ENCODE data around the gene TIMP3. TPM values are rescaled to one million over a fixed set of nuclear protein-coding genes. Genes with fewer than 3 reads are reported as not detected.
"Not testable (repeated sequence)": the region's sequence is repeated elsewhere in the genome, so short reads cannot be mapped to it uniquely, and the experiment has no call there.

TIMP3 gene
- total RNA-seq, 1 experiment from 2014 or later = 14.1 TPM

DNA sequence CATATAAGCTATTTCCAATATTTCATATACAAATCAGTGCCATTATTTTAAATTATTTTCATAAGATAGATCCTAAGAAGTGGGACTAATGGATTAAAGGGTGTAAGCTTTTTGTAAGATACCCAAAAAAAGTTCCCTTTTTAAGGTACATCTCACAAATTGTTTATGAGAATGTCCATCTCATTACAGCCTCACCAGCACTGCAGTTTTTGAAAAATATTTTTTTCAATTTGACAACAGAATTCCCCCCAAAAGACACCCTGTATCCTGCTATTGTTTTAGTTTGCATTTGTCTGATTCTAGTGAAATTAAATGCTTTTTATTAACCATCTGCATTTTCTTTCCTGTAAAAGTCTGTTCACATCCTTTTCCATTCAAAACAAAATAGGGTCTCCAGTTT is 69.0 kb downstream of the TIMP3 start:
- ChIA-PET POLR2A (ENCODE audit: low non-redundant PET) (no interaction called here), CTCF (no interaction called here)
- Histone ChIP-seq H3K27me3 (replicated peaks; ENCODE audit: insufficient read depth, low read depth, low read length, poor library complexity) (no peaks in the 10 kb centered on the region), H3K36me3 (ENCODE audit: insufficient read depth, low read length, poor library complexity, severe bottlenecking) (no peaks in the 10 kb centered on the region), H3K9me3 (ENCODE audit: low read depth, low read length, poor library complexity, severe bottlenecking) (no peaks in the 10 kb centered on the region), H3K4me3 (ENCODE audit: low read depth, low read length, poor library complexity, severe bottlenecking) (no peak overlapping the region), H3K4me1 (ENCODE audit: insufficient read depth, low read length, poor library complexity, severe bottlenecking) (no peaks in the 10 kb centered on the region), H3K27ac (ENCODE audit: low read depth, low read length, poor library complexity, severe bottlenecking) (no peak overlapping the region)
- no TSS peak for BruUV-seq (replicated peaks)
- TF ChIP-seq CTCF (conservative IDR thresholded peaks at IDR 0.05; ENCODE audit: low read depth, low read length) = no peak
- no peak for TF ChIP-seq EZH2 (IDR thresholded peaks at IDR 0.05; ENCODE audit: borderline replicate concordance, low read depth, low read length, poor library complexity, severe bottlenecking)
- DNase-seq (ENCODE audit: low spot score) = no peak
- intact Hi-C loops (cut with micrococcal nuclease; ENCODE audit: unreplicated experiment) = no loop called here

GRCh38 chr22:32873604-32874003 is 72.1 kb downstream of the TIMP3 start:
- H3K4me3 ChIP-seq (ENCODE audit: low read depth, low read length, poor library complexity, severe bottlenecking); H3K4me1 ChIP-seq (ENCODE audit: insufficient read depth, low read length, poor library complexity, severe bottlenecking); DNase-seq (ENCODE audit: low spot score); H3K27me3 ChIP-seq (replicated peaks; ENCODE audit: insufficient read depth, low read depth, low read length, poor library complexity); BruUV-seq (replicated peaks); H3K9me3 ChIP-seq (ENCODE audit: low read depth, low read length, poor library complexity, severe bottlenecking); intact Hi-C loops (cut with micrococcal nuclease; ENCODE audit: unreplicated experiment); H3K36me3 ChIP-seq (ENCODE audit: insufficient read depth, low read length, poor library complexity, severe bottlenecking); CTCF ChIA-PET; H3K27ac ChIP-seq (ENCODE audit: low read depth, low read length, poor library complexity, severe bottlenecking); POLR2A ChIA-PET (ENCODE audit: low non-redundant PET): not testable (repeated sequence)

GRCh38 chr22:32874385-32874784 is 72.9 kb downstream of the TIMP3 start:
- Histone ChIP-seq H3K27me3 (replicated peaks; ENCODE audit: insufficient read depth, low read depth, low read length, poor library complexity) (no peaks in the 10 kb centered on the region), H3K27ac (ENCODE audit: low read depth, low read length, poor library complexity, severe bottlenecking) (no peak overlapping the region), H3K9me3 (ENCODE audit: low read depth, low read length, poor library complexity, severe bottlenecking) (no peaks in the 10 kb centered on the region), H3K4me1 (ENCODE audit: insufficient read depth, low read length, poor library complexity, severe bottlenecking) (no peaks in the 10 kb centered on the region), H3K4me3 (ENCODE audit: low read depth, low read length, poor library complexity, severe bottlenecking) (no peak overlapping the region), H3K36me3 (ENCODE audit: insufficient read depth, low read length, poor library complexity, severe bottlenecking) (no peaks in the 10 kb centered on the region)
- no peak for TF ChIP-seq EZH2 (IDR thresholded peaks at IDR 0.05; ENCODE audit: borderline replicate concordance, low read depth, low read length, poor library complexity, severe bottlenecking)
- no peak for TF ChIP-seq CTCF (conservative IDR thresholded peaks at IDR 0.05; ENCODE audit: low read depth, low read length)
- ChIA-PET CTCF (no interaction called here), POLR2A (ENCODE audit: low non-redundant PET) (no interaction called here)
- DNase-seq (ENCODE audit: low spot score) = no peak
- intact Hi-C loops (cut with micrococcal nuclease; ENCODE audit: unreplicated experiment) = no loop called here
- no TSS peak for BruUV-seq (replicated peaks)

GRCh38 chr22:32874976-32875375 is 73.5 kb downstream of the TIMP3 start:
- H3K27me3 ChIP-seq (replicated peaks; ENCODE audit: insufficient read depth, low read depth, low read length, poor library complexity) = no peaks in the 10 kb centered on the region
- no peak for DNase-seq (ENCODE audit: low spot score)
- no peaks in the 10 kb centered on the region for H3K36me3 ChIP-seq (ENCODE audit: insufficient read depth, low read length, poor library complexity, severe bottlenecking)
- H3K4me1 ChIP-seq (ENCODE audit: insufficient read depth, low read length, poor library complexity, severe bottlenecking) = no peaks in the 10 kb centered on the region
- intact Hi-C loops (cut with micrococcal nuclease; ENCODE audit: unreplicated experiment) = no loop called here
- no peaks in the 10 kb centered on the region for H3K9me3 ChIP-seq (ENCODE audit: low read depth, low read length, poor library complexity, severe bottlenecking)
- CTCF ChIA-PET = no interaction called here
- H3K4me3 ChIP-seq (ENCODE audit: low read depth, low read length, poor library complexity, severe bottlenecking) = no peak overlapping the region
- H3K27ac ChIP-seq (ENCODE audit: low read depth, low read length, poor library complexity, severe bottlenecking) = no peak overlapping the region
- POLR2A ChIA-PET (ENCODE audit: low non-redundant PET) = no interaction called here
- TF ChIP-seq CTCF (conservative IDR thresholded peaks at IDR 0.05; ENCODE audit: low read depth, low read length) (no peak), EZH2 (IDR thresholded peaks at IDR 0.05; ENCODE audit: borderline replicate concordance, low read depth, low read length, poor library complexity, severe bottlenecking) (no peak)
- no TSS peak for BruUV-seq (replicated peaks)

Measured in A673 (cell line).